ENCODE measurements around the gene ANKZF1. TPM values are rescaled to one million over a fixed set of nuclear protein-coding genes. Genes with fewer than 3 reads are reported as not detected.
"Not testable (repeated sequence)": the region's sequence is repeated elsewhere in the genome, so short reads cannot be mapped to it uniquely, and the experiment has no call there.

Gene ANKZF1
- total RNA-seq, 1 experiment from 2014 or later, result 36.2 TPM

GRCh38 chr2:219199470-219200211, 30.0 kb upstream of the ANKZF1 start:
- Histone ChIP-seq H3K4me3 (ENCODE audit: low read depth in 2 of 2, low read length in 2 of 2) (no peak overlapping the region), H3K27me3 (ENCODE audit: control insufficient read depth, insufficient read depth, low read length) (no peaks in the 10 kb centered on the region), H3K27ac (ENCODE audit: low read length) (no peak overlapping the region), H3K9me3 (ENCODE audit: control insufficient read depth, insufficient read depth, low read depth, low read length) (no peaks in the 10 kb centered on the region), H3K4me1 (ENCODE audit: control insufficient read depth, insufficient read depth, low read length) (no peaks in the 10 kb centered on the region), H3K36me3 (ENCODE audit: control insufficient read depth, insufficient read depth, low read length) (no peaks in the 10 kb centered on the region)
- in situ Hi-C loops (cut with HindIII; ENCODE audit: low pct_unique_long_range_greater_than_20kb, low sequenced_read_pairs) (no loop called here), intact Hi-C loops (cut with micrococcal nuclease; ENCODE audit: unreplicated experiment) (no loop called here)
- CTCF ChIA-PET, result no interaction called here
- DNase-seq (ENCODE audit: low read depth, low spot score), result no peak
- no TSS peak for BruUV-seq (replicated peaks)
- POLR2A ChIA-PET, result interaction anchor here (0.6 kb wide), 1 partner anchor 188 kb away, joined by 13 read pairs; the partner anchor contains the start of gene DNPEP
- TF ChIP-seq REST (IDR thresholded peaks at IDR 0.05; ENCODE audit: insufficient read depth in 1 of 2, low read depth in 2 of 2, low read length in 1 of 2), result no peak
- no peak for TF ChIP-seq POLR2AphosphoS5 (IDR thresholded peaks at IDR 0.05; ENCODE audit: low read depth, low read length)
- no peak for TF ChIP-seq TCF7L2 (IDR thresholded peaks at IDR 0.05; ENCODE audit: low read depth, low read length)
- no peak for TF ChIP-seq CTCF (IDR thresholded peaks at IDR 0.05)
- TF ChIP-seq SIN3A (IDR thresholded peaks at IDR 0.05; ENCODE audit: borderline replicate concordance, insufficient read depth, low read depth, low read length), result no peak
- ATAC-seq, result no peak

GRCh38 chr2:219200502-219201326, 28.9 kb upstream of the ANKZF1 start:
- H3K27ac ChIP-seq (ENCODE audit: low read length); H3K9me3 ChIP-seq (ENCODE audit: control insufficient read depth, insufficient read depth, low read depth, low read length); H3K4me3 ChIP-seq (ENCODE audit: low read depth in 2 of 2, low read length in 2 of 2); DNase-seq (ENCODE audit: low read depth, low spot score); H3K4me1 ChIP-seq (ENCODE audit: control insufficient read depth, insufficient read depth, low read length); H3K36me3 ChIP-seq (ENCODE audit: control insufficient read depth, insufficient read depth, low read length); POLR2A ChIA-PET; ATAC-seq; intact Hi-C loops (cut with micrococcal nuclease; ENCODE audit: unreplicated experiment); CTCF ChIA-PET; BruUV-seq (replicated peaks); in situ Hi-C loops (cut with HindIII; ENCODE audit: low pct_unique_long_range_greater_than_20kb, low sequenced_read_pairs); H3K27me3 ChIP-seq (ENCODE audit: control insufficient read depth, insufficient read depth, low read length): not testable (repeated sequence)

- H3K4me3 ChIP-seq (ENCODE audit: low read depth in 2 of 2, low read length in 2 of 2); BruUV-seq (replicated peaks); DNase-seq (ENCODE audit: low read depth, low spot score); in situ Hi-C loops (cut with HindIII; ENCODE audit: low pct_unique_long_range_greater_than_20kb, low sequenced_read_pairs); H3K9me3 ChIP-seq (ENCODE audit: control insufficient read depth, insufficient read depth, low read depth, low read length); H3K27ac ChIP-seq (ENCODE audit: low read length); H3K27me3 ChIP-seq (ENCODE audit: control insufficient read depth, insufficient read depth, low read length); H3K4me1 ChIP-seq (ENCODE audit: control insufficient read depth, insufficient read depth, low read length); ATAC-seq; intact Hi-C loops (cut with micrococcal nuclease; ENCODE audit: unreplicated experiment); H3K36me3 ChIP-seq (ENCODE audit: control insufficient read depth, insufficient read depth, low read length): not testable (repeated sequence)
- ChIA-PET POLR2A (interaction anchor here (0.6 kb wide), 1 partner anchor 32 kb away, joined by 3 read pairs; the partner anchor contains the start of gene SLC23A3), CTCF (interaction anchor here (0.6 kb wide), 1 partner anchor 10 kb away, joined by 6 read pairs; no protein-coding TSS in a partner anchor)
Observed at GRCh38 chr2:219201331-219201730, 28.3 kb upstream of the ANKZF1 start.
